ENCODE data around the gene SUPT20HL2.
A peak's percentile ranks its signal among the peaks of the same experiment; 100 is the strongest.
"Not testable (repeated sequence)": the region's sequence is repeated elsewhere in the genome, so short reads cannot be mapped to it uniquely, and the experiment has no call there.

Gene SUPT20HL2

DNA sequence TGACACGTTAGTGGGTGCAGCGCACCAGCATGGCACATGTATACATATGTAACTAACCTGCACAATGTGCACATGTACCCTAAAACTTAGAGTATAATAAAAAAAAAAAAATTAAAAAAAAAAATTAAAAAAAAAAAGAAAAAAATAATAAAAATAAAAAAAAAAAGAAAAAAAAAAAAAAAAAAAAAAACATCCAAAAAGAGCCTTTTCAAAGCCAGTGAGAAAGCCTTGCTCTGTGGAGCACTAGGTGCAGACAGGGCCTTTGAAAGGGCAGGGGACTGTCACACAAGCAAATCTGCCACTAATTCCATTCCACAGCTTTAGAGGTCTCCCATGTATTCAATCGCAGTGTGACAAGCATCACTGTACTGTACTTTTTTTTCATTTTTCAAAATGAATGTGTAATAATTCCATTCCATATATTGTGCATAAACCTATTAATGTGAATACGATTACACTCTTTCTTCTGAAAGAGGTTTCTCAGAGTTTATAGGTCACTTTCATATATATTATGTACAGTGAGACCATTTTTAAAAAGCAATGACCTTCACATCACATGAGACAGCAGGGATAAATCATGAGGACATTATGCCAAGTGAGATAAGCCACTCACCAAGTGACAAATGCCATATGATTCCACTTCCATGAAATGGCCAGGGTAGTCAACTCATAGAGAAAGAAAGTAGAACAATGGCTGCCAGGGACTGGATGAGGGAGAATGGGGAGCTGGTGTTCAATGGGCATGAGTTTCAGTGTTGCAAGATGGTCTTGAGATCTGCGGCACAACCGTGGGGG, 4.1 kb downstream of the SUPT20HL2 start:
- not testable (repeated sequence) for DNase-seq (ENCODE audit: low read depth)

DNA sequence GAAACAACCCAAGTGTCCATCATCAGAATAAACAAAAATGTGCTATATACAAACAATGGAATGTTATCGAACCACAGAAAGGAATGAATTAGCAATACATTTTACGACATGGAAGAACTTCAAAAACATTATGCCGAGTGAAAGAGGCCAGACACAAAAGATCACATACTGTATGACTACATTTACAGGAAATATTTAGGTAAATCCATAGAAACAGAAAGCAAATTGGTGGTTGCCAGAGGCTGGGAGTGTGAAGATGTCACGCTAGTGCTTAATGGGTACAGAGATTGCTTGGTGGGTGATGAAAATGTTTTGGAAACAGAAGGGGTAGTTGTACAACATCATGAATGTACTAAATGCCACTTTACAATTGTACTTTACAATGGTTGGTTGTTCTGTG, 5.1 kb downstream of the SUPT20HL2 start:
- DNase-seq (ENCODE audit: low read depth) = not testable (repeated sequence)

DNA sequence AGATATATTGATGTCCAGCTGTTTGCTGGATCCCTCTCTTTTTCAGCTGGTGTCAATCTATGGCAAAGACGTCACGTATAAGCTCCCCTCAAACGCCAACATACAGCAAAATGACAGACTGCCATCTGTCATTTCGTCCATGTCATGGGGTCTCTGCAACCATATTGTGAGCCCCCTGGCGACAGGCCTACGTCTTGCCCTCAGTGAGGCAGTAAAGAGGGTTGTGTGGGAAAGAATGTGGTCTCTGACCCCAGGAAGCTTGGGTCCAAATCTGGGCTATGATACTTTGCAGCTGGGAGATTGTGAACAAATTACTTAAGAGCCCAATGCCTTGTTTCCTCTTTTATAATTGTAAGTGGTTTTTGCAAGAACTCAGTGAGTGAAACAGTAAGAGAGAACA, 7.4 kb downstream of the SUPT20HL2 start:
- DNase-seq (ENCODE audit: low read depth) = no peak

DNA sequence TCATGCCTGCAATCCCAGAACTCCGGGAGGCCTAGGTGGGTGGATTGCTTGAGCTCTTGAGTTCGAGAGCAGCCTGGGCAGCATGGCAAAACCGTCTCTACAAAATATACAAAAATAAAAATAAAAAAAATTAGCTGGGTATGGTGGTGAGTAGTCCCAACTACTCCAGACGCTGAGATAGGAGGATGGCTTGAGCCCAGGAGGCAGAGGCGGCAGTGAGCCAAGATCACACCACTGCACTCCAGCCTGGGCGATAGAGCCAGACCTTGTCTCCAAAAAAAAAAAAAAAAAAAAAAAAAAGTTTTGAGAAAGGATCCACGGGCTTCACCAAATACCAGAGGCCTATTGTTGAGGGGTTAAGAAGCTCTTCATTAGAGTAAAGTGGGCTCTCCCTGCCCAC, 8.0 kb downstream of the SUPT20HL2 start:
- DNase-seq (ENCODE audit: low read depth) = no peak

DNA sequence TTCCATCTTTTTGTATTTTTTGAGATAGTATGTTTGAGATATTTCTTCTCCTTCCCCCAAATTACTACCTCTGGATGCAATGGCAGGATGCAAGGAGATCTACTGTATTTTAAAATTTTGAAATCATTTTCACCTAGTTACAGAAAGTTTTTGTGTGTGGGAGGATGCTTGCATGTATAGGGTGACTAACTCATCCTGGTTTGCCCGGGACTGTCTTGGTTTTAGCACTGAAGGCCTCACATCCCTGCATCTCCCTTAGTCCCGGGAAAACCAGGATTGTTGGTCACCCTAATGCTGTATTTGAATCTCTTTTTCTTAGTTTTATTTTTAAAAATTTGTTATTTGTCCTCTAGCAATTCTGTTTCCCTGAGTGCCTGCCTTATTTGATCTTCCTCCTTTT, 12.1 kb downstream of the SUPT20HL2 start:
- DNase-seq (ENCODE audit: low read depth) = no peak

DNA sequence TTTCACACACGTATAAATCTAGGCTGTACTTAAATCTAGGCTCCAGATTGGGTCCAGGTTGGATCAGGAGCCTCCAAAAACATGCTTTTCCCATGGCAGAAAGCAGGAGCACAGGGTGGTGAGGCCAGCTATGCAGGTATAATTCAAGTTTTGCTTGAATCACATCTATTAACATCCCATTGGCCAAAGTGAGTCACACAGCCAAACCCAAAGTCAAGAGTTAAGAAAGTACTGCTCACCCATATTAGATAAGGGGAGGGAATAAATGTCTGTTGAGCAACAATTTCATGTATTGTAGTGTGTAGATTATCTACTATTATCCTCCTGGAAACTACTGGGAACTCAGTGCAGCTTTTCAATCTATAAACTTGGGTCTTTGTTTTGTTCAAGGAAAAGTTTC, 12.8 kb downstream of the SUPT20HL2 start:
- DNase-seq (ENCODE audit: low read depth) = no peak

DNA sequence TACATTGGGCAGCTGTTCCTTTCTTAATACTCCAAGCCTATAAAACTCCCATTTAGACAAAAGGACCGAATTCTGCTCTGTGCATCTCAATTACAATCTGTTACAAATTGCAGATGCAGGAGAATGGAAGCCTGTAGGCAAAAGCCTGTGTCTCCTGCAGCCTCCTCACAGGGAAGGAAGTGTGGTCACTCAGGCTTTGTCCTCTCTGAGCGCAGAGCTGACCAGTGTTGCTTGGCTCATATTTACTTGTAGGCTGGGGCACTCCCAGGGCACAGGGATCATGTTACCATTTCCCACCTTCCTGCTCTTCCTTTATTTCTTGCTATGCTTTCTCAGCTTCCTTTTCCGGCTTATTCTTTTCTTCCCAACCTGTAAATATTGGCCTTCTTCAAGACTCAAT, 15.7 kb downstream of the SUPT20HL2 start:
- DNase-seq (ENCODE audit: low read depth) = no peak

DNA sequence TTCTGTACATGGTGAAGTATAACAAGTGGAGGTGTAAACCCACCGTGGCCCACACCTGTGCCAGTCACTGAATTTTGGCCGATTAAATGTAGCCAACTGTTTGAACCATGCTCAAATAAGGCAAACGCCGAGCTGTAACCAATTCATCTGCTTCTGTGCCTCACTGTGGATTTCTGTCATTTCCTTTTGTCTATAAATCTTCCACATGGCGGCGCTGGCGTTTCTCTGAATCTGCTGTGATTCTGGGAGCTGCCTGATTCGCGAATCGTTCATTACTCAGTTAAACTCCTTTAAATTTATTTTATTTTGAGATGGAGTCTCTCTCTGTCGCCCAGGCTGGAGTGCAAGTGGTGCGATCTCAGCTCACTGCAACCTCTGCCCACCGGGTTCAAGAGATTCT, 19.2 kb downstream of the SUPT20HL2 start:
- peak; percentile 17 for DNase-seq (ENCODE audit: low read depth)

DNA sequence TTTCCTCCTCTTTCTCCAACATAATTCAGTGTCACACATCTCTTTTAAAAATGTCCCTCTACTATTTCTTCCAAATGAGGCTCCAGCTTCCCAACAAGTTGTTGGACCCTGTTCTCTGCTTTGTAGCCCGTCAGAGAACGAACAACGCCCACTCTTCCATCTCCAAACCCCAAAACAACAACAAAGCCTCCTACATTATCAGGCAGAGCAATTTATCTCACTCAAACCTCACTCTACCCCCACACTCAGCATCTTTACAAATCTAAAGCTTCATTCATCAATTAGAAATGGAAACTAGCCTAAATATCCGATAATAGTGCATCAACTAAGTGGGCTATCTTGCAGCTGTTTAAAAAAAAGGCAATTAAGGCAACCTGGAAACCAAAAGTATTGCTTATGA, 20.5 kb downstream of the SUPT20HL2 start:
- DNase-seq (ENCODE audit: low read depth) = no peak

DNA sequence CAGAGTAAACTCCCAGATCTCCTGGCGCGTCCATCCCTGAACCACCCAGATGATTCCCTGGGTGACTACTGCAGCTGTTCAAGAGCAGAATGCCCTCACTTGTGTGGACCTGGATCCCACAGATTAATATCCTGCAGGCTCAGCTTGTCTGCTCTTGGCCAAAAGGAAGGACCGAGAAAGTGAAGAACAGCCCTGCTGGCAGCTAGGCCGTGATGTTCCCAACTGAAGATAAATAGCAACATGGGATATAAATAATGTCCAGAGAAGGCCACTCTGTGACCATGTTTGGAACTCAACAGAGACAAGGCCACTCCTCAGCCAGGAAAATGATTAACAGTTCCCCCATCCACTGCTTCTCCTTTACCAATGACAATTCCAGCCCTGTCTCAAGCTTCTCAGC, 21.5 kb downstream of the SUPT20HL2 start:
- no peak for DNase-seq (ENCODE audit: low read depth)

DNA sequence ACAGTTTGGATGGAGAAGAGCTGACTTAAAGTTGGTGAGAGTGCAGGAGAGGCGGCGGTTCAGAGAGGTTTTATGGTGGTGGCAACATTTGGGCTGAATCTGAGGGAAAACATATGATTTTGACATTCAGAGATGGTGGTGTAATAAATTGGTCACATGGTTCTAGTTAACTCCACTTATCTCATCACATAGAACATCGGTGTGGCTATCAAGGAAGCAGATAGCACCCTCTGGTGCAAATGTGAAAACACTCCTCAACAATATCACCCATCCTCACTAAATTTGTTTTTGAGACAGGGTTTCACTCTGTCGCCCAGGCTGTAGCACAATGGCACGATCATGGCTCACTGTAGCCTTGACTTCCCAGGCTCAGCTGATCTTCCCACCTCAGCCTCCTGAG, 28.8 kb downstream of the SUPT20HL2 start:
- no peak for DNase-seq (ENCODE audit: low read depth)

DNA sequence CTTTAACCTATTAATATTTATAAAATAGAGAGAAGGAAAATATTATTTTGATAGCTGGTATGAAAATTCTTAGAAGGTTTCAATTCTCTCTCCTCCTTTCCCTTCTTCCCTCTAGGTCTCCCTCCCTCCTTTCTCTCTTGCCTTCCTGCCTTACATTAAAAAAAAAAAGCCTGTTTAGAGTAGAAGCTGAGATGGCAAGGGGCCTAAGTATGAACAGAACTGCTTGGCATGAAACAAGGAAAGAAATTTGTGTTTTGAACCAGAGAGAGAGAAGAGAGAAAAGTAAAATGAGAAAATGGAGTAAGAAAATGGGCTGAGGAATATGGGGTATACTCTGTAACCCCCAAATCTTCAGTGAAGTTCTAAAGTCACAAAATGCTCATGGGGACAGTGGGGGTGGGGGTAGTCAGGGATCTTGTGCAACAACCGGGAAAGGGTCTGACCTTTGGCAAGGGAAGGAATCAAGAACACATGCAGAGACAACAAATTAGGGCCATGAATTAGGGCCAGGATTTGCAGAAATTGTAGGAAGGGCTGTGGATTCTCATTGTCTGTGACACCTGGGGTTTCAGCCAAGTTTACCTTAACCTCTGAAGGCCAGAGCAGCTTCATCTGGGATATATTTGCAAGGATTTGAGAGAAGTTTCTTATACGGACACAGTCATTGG, 30.6 kb downstream of the SUPT20HL2 start:
- DNase-seq (ENCODE audit: low read depth) = no peak

DNA sequence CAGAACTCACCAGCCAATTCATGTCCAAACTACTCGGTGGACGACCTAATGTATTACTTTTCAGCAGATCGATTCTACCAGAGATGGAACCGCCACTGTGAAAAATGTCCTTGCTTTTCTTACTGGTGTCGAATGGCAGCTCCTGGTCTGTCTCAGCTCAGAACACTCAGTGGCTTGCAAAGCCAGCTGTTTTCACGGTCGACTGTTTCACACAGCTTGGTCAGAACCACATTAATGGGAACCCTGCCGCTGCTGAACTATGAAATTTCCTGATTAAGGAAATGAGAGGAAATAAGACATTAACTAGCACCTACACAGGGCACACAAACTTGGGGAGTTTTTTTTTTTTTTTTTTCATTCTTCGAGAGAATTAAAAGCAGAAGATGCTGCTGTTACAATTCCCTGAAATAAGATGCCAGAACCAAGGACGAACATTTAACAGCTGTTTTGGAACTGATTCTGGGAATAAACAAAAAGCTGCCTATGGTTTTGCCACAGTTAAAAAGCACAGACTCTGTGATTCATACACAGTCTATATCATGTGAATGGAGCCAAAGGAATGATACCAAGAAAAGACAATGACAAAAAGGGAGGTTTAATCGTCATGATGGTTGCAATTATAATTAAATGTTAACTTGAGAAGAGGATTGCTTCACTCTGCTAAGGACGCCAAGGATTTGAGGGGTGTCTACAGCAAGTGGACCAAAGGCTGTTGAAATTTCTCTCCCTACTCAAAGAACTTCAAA, 31.3 kb downstream of the SUPT20HL2 start:
- no peak for DNase-seq (ENCODE audit: low read depth)

DNA sequence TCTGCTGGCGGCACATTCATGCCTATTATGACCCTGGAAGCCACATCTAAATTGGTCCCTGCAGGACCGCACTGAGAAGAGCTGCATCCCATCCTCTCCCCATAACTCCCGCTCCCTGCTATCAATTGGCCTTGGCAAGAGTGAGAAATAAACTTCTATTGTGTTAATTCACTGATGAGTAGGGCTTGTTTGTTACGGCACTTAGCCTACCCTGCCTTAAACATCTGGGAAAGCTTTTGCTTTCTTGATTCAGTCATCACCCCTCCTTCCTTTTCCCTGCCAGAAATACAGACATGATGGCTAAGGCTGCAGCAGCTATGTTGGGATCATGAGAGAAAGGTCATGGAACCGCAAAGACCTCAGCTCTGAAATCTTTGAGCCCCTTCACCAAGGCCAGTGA, 36.5 kb downstream of the SUPT20HL2 start:
- no peak for DNase-seq (ENCODE audit: low read depth)

DNA sequence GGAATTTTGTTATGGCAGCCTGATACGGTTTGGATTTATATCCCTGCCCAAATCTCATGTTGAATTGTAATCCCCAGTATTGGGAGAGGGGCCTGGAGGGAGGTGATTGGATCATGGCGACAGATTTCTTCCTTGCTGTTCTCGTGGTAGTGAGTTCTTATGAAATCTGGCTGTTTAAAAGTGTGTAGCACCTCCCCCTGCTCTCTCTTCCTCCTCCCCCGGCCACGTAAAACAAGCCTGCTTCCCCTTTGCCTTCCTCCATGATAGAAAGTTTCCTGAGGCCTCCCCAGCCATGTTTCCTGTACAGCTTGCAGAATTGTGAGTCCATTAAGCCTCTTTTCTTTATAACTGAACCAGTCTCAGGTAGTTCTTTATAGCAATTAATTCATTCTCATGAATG, 37.9 kb downstream of the SUPT20HL2 start:
- no peak for DNase-seq (ENCODE audit: low read depth)

DNA sequence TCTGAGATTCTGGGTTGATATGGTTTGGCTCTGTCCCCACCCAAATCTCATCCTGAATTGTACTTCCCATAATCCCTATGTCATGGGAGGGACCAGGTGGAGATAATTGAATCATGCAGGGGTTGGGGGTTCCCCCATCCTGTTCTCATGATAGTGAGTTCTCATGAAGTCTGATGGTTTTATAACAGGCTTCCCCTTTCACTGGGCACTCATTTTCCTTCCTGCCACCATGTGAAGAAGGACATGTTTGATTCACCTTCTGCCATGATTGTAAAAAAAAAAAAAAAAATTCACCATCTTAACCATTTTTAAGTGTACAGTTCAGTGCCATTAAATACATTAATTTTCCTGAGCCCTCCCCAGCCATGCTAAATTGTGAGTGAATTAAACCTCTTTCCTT, 42.6 kb downstream of the SUPT20HL2 start:
- DNase-seq (ENCODE audit: low read depth) = no peak

DNA sequence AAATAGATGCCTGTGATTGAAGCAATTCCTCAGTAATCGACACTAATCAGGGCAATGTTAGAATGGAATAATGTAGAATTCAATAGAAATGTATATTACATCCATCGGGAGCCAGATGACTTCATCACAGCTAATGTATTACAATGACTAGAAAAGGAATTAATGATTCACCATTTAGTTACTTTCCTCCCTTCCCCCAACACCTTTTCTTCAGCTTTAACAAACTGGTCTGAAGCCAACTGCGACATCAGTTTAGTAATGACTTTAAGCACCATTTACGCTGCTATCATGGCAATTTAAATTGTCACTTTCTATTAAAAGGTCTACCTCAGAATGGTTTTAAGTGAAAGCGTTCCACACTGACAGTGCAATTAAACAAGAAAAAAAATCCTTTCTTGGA, 45.1 kb downstream of the SUPT20HL2 start:
- DNase-seq (ENCODE audit: low read depth) = no peak

DNA sequence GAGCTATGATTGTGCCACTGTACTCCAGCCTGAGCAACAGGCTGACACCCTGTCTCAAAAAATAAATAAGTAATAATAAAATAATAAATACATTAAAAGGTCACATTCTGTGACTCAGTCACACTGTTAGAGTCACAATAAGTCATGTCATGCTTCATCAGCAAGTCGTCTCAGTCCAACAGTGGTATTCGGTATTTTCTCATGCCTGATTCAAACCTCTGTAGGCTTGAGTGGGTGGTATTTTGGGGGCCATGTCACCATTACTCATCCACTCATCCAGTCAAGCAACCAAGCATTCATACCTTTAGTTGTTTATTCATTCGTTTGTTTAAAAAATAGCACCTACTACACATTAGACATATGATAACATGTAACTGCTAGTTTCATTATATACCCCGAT, 46.9 kb downstream of the SUPT20HL2 start:
- no peak for DNase-seq (ENCODE audit: low read depth)

DNA sequence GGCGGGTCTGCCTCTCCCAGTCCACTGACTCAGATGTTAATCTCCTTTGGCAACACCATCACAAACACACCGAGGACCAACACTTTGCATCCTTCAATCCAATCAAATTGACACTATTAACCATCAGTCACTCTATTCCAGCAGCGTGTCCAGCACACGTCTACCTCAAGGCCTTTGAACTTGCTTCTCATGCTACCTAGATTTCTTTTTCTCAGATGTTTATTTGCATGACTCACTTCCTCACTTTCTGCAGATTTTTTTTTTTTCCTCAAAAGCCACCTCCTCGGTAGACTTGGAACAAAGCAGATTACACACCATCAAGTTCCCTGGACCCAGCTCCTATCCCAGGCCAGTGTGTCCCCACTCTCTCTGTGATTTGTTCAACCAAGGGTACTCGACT, 49.5 kb downstream of the SUPT20HL2 start:
- DNase-seq (ENCODE audit: low read depth) = no peak

DNA sequence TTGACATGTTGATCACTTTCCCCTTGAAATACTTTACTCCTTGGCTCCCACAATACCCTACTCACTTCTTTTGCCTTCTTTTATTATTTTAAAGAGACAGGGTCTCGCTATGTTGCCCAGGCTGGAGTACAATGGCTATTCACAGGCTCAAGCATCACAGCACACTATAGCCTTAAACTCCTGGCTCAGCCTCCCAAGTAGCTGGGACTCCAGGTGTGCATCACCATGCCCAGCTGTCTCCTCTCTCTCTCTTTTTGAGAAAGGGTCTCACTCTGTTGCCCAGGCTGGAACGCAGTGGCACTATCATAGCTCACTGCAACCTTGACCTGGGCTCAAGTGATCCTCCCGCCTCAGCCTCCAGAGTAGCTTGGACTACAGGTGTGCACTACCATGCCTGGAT, 51.6 kb downstream of the SUPT20HL2 start:
- no peak for DNase-seq (ENCODE audit: low read depth)

All from activated T-cell treated with anti-CD3 and anti-CD28 coated beads for 48 hours (primary cell).